ENCODE measurements around the gene DMAC2. TPM values are rescaled to one million over a fixed set of nuclear protein-coding genes. Genes with fewer than 3 reads are reported as not detected.
"Not testable (repeated sequence)": the region's sequence is repeated elsewhere in the genome, so short reads cannot be mapped to it uniquely, and the experiment has no call there.

Gene DMAC2
- total RNA-seq, 4 donors from 2014 or later: 28.8 to 38.7 (median 35.7) TPM

- H3K27ac ChIP-seq: peak overlapping the region in 2 of 4 donors; percentile 10 to 52
- no peak for DNase-seq (ENCODE audit: low spot score in 2 of 2)
- no peaks in the 10 kb centered on the region for H3K4me1 ChIP-seq
- 72 to 76% methylated on average over 15 of the region's 15 CpGs for WGBS, 2 donors
- no peaks in the 10 kb centered on the region for H3K27me3 ChIP-seq
- peaks cover 0 to 6% (median 0%) of the 10 kb centered on the region in 4 donors for H3K9me3 ChIP-seq
- no peak overlapping the region for H3K4me3 ChIP-seq
- TF ChIP-seq POLR2A (IDR thresholded peaks at IDR 0.05) (no peak), EP300 (IDR thresholded peaks at IDR 0.05) (peak in 1 of 2 donors; percentile 64), CTCF (IDR thresholded peaks at IDR 0.05) (no peak)
- H3K36me3 ChIP-seq: no peaks in the 10 kb centered on the region
These were observed 39.4 kb upstream of the DMAC2 start for GRCh38 chr19:41478875-41479756.

GRCh38 chr19:41478171-41478570 is 38.5 kb upstream of the DMAC2 start:
- peak overlapping the region in 1 of 4 donors; percentile 52 for H3K27ac ChIP-seq
- no peak overlapping the region for H3K4me3 ChIP-seq
- H3K36me3 ChIP-seq: no peaks in the 10 kb centered on the region

GRCh38 chr19:41476583-41476982 is 36.9 kb upstream of the DMAC2 start:
- H3K36me3 ChIP-seq: no peaks in the 10 kb centered on the region
- no peak for DNase-seq (ENCODE audit: low spot score in 2 of 2)
- H3K9me3 ChIP-seq: no peaks in the 10 kb centered on the region
- H3K27ac ChIP-seq: no peak overlapping the region
- no peak for TF ChIP-seq EP300 (IDR thresholded peaks at IDR 0.05)
- TF ChIP-seq CTCF (IDR thresholded peaks at IDR 0.05): no peak
- TF ChIP-seq POLR2A (IDR thresholded peaks at IDR 0.05): no peak
- no peaks in the 10 kb centered on the region for H3K27me3 ChIP-seq
- no peak overlapping the region for H3K4me3 ChIP-seq
- H3K4me1 ChIP-seq: no peaks in the 10 kb centered on the region

More at GRCh38 chr19:41478171-41478570, 38.5 kb upstream of the DMAC2 start:
- DNase-seq (ENCODE audit: low spot score in 2 of 2): no peak
- H3K9me3 ChIP-seq: peaks cover 0 to 6% (median 0%) of the 10 kb centered on the region in 4 donors
- TF ChIP-seq POLR2A (IDR thresholded peaks at IDR 0.05) (no peak), EP300 (IDR thresholded peaks at IDR 0.05) (no peak)
- H3K4me1 ChIP-seq: no peaks in the 10 kb centered on the region
- WGBS, 2 donors: 53 to 61% methylated on average over 8 of the region's 8 CpGs
- no peaks in the 10 kb centered on the region for H3K27me3 ChIP-seq

- WGBS, 2 donors: 77 to 83% methylated on average over 22 of the region's 22 CpGs
These were observed 23.8 kb upstream of the DMAC2 start for GRCh38 chr19:41463257-41464256.

GRCh38 chr19:41462497-41462896 is 22.8 kb upstream of the DMAC2 start:
- no peak for TF ChIP-seq POLR2A (IDR thresholded peaks at IDR 0.05)
- WGBS, 2 donors: 54 to 63% methylated on average over 6 of the region's 6 CpGs
- H3K27me3 ChIP-seq: peaks cover 0 to 44% of the 10 kb centered on the region in 2 donors

More at GRCh38 chr19:41463257-41464256, 23.8 kb upstream of the DMAC2 start:
- H3K4me1 ChIP-seq; H3K9me3 ChIP-seq; H3K4me3 ChIP-seq; H3K36me3 ChIP-seq; H3K27ac ChIP-seq; DNase-seq (ENCODE audit: low spot score in 2 of 2): not testable (repeated sequence)
- peaks cover 0 to 51% of the 10 kb centered on the region in 2 donors for H3K27me3 ChIP-seq

GRCh38 chr19:41457241-41457640 is 17.5 kb upstream of the DMAC2 start:
- H3K36me3 ChIP-seq: no peaks in the 10 kb centered on the region
- DNase-seq (ENCODE audit: low spot score in 2 of 2): no peak
- peaks cover 0 to 21% of the 10 kb centered on the region in 2 donors for H3K27me3 ChIP-seq
- no peak overlapping the region for H3K27ac ChIP-seq
- TF ChIP-seq EP300 (IDR thresholded peaks at IDR 0.05): no peak
- TF ChIP-seq CTCF (IDR thresholded peaks at IDR 0.05): no peak
- WGBS, 2 donors: 26% methylated on average over 1 of the region's 1 CpG
- H3K9me3 ChIP-seq: peaks cover 0 to under 1% (median 0%) of the 10 kb centered on the region in 4 donors
- peaks cover 0 to 13% (median 0%) of the 10 kb centered on the region in 4 donors for H3K4me1 ChIP-seq
- no peak overlapping the region for H3K4me3 ChIP-seq

More at GRCh38 chr19:41462497-41462896, 22.8 kb upstream of the DMAC2 start:
- no peak overlapping the region for H3K4me3 ChIP-seq
- H3K9me3 ChIP-seq: peaks cover 0 to 7% (median 0%) of the 10 kb centered on the region in 4 donors
- H3K36me3 ChIP-seq: no peaks in the 10 kb centered on the region
- no peaks in the 10 kb centered on the region for H3K4me1 ChIP-seq
- DNase-seq (ENCODE audit: low spot score in 2 of 2): no peak
- H3K27ac ChIP-seq: no peak overlapping the region
